HUES6 (cell line): ENCODE measurements around the gene USP24.
"Not testable (repeated sequence)": the region's sequence is repeated elsewhere in the genome, so short reads cannot be mapped to it uniquely, and the experiment has no call there.

Experiments
- H3K27ac ChIP-seq: 2 replicates; pipeline ENCODE4 v1.7.0; 2013; ENCODE audit warnings: low read depth, mild to moderate bottlenecking, low read length, inconsistent platforms
- H3K27me3 ChIP-seq: 2 replicates; pipeline ENCODE4 v1.6.1; 2013; ENCODE audit warnings: low read length; ENCODE audit not compliant: control insufficient read depth, insufficient read depth
- H3K36me3 ChIP-seq: 2 replicates; pipeline ENCODE4 v1.6.1; 2013; ENCODE audit warnings: low read length; ENCODE audit not compliant: control insufficient read depth, insufficient read depth
- H3K4me1 ChIP-seq: 2 replicates; pipeline ENCODE4 v1.6.1; 2013; ENCODE audit warnings: low read length; ENCODE audit not compliant: control insufficient read depth, insufficient read depth
- H3K4me3 ChIP-seq: 2 replicates; pipeline ENCODE4 v1.5.1; 2013; ENCODE audit warnings: low read depth, low read length
- H3K9ac ChIP-seq: one replicate; pipeline ENCODE4 v1.6.1; 2013; ENCODE audit warnings: mild to moderate bottlenecking, low read length
- H3K9me3 ChIP-seq: 2 replicates; pipeline ENCODE4 v1.6.1; 2013; ENCODE audit warnings: low read depth, low read length; ENCODE audit not compliant: control insufficient read depth, insufficient read depth

Gene USP24

GRCh38 chr1:55035904-55036303, 179.3 kb downstream of the USP24 start:
- H3K4me3 ChIP-seq: no peak overlapping the region
- no peak overlapping the region for H3K27ac ChIP-seq
- H3K4me1 ChIP-seq: peaks cover 23% of the 10 kb centered on the region
- no peak overlapping the region for H3K9ac ChIP-seq
- H3K27me3 ChIP-seq: peaks cover 37% of the 10 kb centered on the region; the same call in 1 of the 2 replicates
- peaks cover 5% of the 10 kb centered on the region; the same call in 1 of the 2 replicates for H3K9me3 ChIP-seq
- peaks cover 32% of the 10 kb centered on the region; the same call in 1 of the 2 replicates for H3K36me3 ChIP-seq

- H3K27ac ChIP-seq: no peak overlapping the region
- H3K4me3 ChIP-seq: no peak overlapping the region
- H3K9me3 ChIP-seq: peaks cover 16% of the 10 kb centered on the region; the same call in 1 of the 2 replicates
- peaks cover 42% of the 10 kb centered on the region; the same call in 1 of the 2 replicates for H3K36me3 ChIP-seq
- peaks cover 20% of the 10 kb centered on the region for H3K4me1 ChIP-seq
- H3K9ac ChIP-seq: no peak overlapping the region
- H3K27me3 ChIP-seq: peaks cover 24% of the 10 kb centered on the region; the same call in 1 of the 2 replicates
Observed at GRCh38 chr1:55034476-55035133, 180.6 kb downstream of the USP24 start.

GRCh38 chr1:55033265-55033614, 181.9 kb downstream of the USP24 start:
- Histone ChIP-seq H3K9me3 (peaks cover 16% of the 10 kb centered on the region; the same call in 1 of the 2 replicates), H3K27ac (no peak overlapping the region), H3K27me3 (peaks cover 10% of the 10 kb centered on the region; the same call in 1 of the 2 replicates), H3K9ac (no peak overlapping the region), H3K4me1 (peaks cover 10% of the 10 kb centered on the region), H3K36me3 (peaks cover 53% of the 10 kb centered on the region; the same call in 1 of the 2 replicates), H3K4me3 (no peak overlapping the region)

- not testable (repeated sequence) for H3K4me3 ChIP-seq, H3K27ac ChIP-seq, H3K27me3 ChIP-seq, H3K4me1 ChIP-seq, H3K9ac ChIP-seq
- Histone ChIP-seq H3K36me3 (peaks cover 51% of the 10 kb centered on the region; the same call in 1 of the 2 replicates), H3K9me3 (peaks cover 16% of the 10 kb centered on the region; the same call in 1 of the 2 replicates)
Observed at GRCh38 chr1:55031098-55031497, 184.1 kb downstream of the USP24 start.

- peaks cover 13% of the 10 kb centered on the region for H3K4me1 ChIP-seq
- H3K27me3 ChIP-seq, H3K4me3 ChIP-seq, H3K27ac ChIP-seq: not testable (repeated sequence)
- H3K9ac ChIP-seq: peak overlapping the region; percentile 46
- peaks cover 31% of the 10 kb centered on the region; the same call in 1 of the 2 replicates for H3K36me3 ChIP-seq
- H3K9me3 ChIP-seq: peaks cover 14% of the 10 kb centered on the region; the same call in 1 of the 2 replicates
Observed at GRCh38 chr1:55026682-55027081, 188.5 kb downstream of the USP24 start.

GRCh38 chr1:55024163-55024562, 191.0 kb downstream of the USP24 start:
- H3K4me1 ChIP-seq: peaks cover 24% of the 10 kb centered on the region
- H3K27me3 ChIP-seq, H3K9me3 ChIP-seq, H3K36me3 ChIP-seq, H3K27ac ChIP-seq: not testable (repeated sequence)
- peak overlapping the region; percentile 79 for H3K9ac ChIP-seq
- H3K4me3 ChIP-seq: peak overlapping the region; percentile 50; the same call in 1 of the 2 replicates

- Histone ChIP-seq H3K4me3 (peak overlapping the region; percentile 27; the same call in 1 of the 2 replicates), H3K27ac (peak overlapping the region; percentile 86; the same call in 1 of the 2 replicates)
Observed at GRCh38 chr1:55021942-55022546, 193.1 kb downstream of the USP24 start.

GRCh38 chr1:55018395-55018794, 196.8 kb downstream of the USP24 start:
- Histone ChIP-seq H3K36me3 (no peaks in the 10 kb centered on the region), H3K27me3 (peaks cover 5% of the 10 kb centered on the region; the same call in 1 of the 2 replicates), H3K9ac (no peak overlapping the region), H3K4me1 (peaks cover 18% of the 10 kb centered on the region), H3K27ac (no peak overlapping the region), H3K4me3 (no peak overlapping the region), H3K9me3 (no peaks in the 10 kb centered on the region)

More at GRCh38 chr1:55021942-55022546, 193.1 kb downstream of the USP24 start:
- Histone ChIP-seq H3K36me3 (no peaks in the 10 kb centered on the region; the same call in 1 of the 2 replicates), H3K4me1 (peaks cover 22% of the 10 kb centered on the region), H3K27me3 (no peaks in the 10 kb centered on the region), H3K9ac (peak overlapping the region; percentile 83), H3K9me3 (no peaks in the 10 kb centered on the region)
